K562 (cell line): ENCODE measurements around the gene RPH3AL. TPM values are rescaled to one million over a fixed set of nuclear protein-coding genes. Genes with fewer than 3 reads are reported as not detected.

Source experiments
- ATAC-seq: fragments of 200-7000 bp; cut with Tn5 transposase; 3 replicates; pipeline ENCODE4 v1.9.1; 2020; ENCODE audit warnings: moderate library complexity
- BruUV-seq: library from RNA; stranded (reverse); fragments of 400-500 nt; replicated peaks from 2 replicates; lab custom pipeline; 2021; lab: Mats Ljungman, UMichigan
- CTCF ChIA-PET: fragments of 300-600 bp; formaldehyde crosslinking; extraction: SDS; loops from one replicate; lab custom pipeline; 2021; ENCODE audit warnings: low intra/inter-chr PET ratio; lab: Yijun Ruan, JAX
- POLR2A ChIA-PET: fragments of 300-600, 350-650 bp; sonication (Branson Sonifier 250); formaldehyde crosslinking; extraction: SDS; loops from one replicate; lab custom pipeline; 2021; ENCODE audit warnings: antibody characterized with exemption, inconsistent platforms; lab: Yijun Ruan, JAX
- DNase-seq, 4 experiments: peaks; one replicate each; pipeline versions ENCODE4 v3.0.0 to v3.0.0-alpha.2; 2011 to 2018; ENCODE audit warnings: low spot score in 3 of 4, mixed read lengths in 3 of 4; ENCODE audit errors: extremely low read depth in 1 of 4
- FAIRE-seq: peaks from 2 replicates; lab custom pipeline; 2011; peaks lifted over from hg19 to GRCh38; lab: Jason Lieb, UNC
- H2AFZ ChIP-seq: 2 replicates; pipeline ENCODE4 v1.6.0; 2011; ENCODE audit warnings: low read depth, low read length, control low read depth, inconsistent platforms
- H3K27ac ChIP-seq: fragments of 200-600 bp; 3 replicates; pipeline ENCODE4 v1.8.0; 2011; ENCODE audit warnings: low read depth, mild to moderate bottlenecking, control low read depth, inconsistent platforms, low read length, moderate library complexity, mixed read lengths; ENCODE audit errors: extremely low read depth
- H3K27me3 ChIP-seq, 2 experiments: fragments of 300-600 bp in 1 of 2; 2 replicates in 1 of 2; 3 replicates in 1 of 2; pipeline versions ENCODE4 v1.6.0 to v1.8.0; 2011; ENCODE audit warnings: inconsistent platforms in 2 of 2, low read length in 2 of 2, mild to moderate bottlenecking in 1 of 2, mixed read lengths in 1 of 2, moderate library complexity in 1 of 2; ENCODE audit not compliant: control insufficient read depth in 2 of 2, insufficient read depth in 2 of 2
- H3K36me3 ChIP-seq: fragments of 300-600 bp; 3 replicates; pipeline ENCODE4 v1.8.0; 2011; ENCODE audit warnings: mild to moderate bottlenecking, low read length, inconsistent platforms; ENCODE audit not compliant: control insufficient read depth, insufficient read depth
- H3K4me1 ChIP-seq, 2 experiments: fragments of 200-600 bp in 1 of 2; replicated peaks in 1 of 2; 2 replicates in 1 of 2; 3 replicates in 1 of 2; pipeline versions ENCODE4 v1.5.1 to v1.8.0; 2011; ENCODE audit warnings: inconsistent platforms in 2 of 2, low read length in 2 of 2, mild to moderate bottlenecking in 1 of 2, mixed read lengths in 1 of 2, moderate library complexity in 1 of 2; ENCODE audit not compliant: control insufficient read depth in 2 of 2, insufficient read depth in 2 of 2
- H3K4me2 ChIP-seq: 2 replicates; pipeline ENCODE4 v1.6.1; 2011; ENCODE audit warnings: low read length, control low read depth, inconsistent platforms, mixed read lengths; ENCODE audit not compliant: insufficient read depth
- H3K4me3 ChIP-seq: fragments of 200-600 bp; sonication (generic), shearing (Covaris generic); 2 replicates; pipeline ENCODE4 v1.5.1; 2016; ENCODE audit warnings: control low read depth, inconsistent platforms
- H3K79me2 ChIP-seq: fragments of 200-600 bp; 3 replicates; pipeline ENCODE4 v1.8.0; 2011; ENCODE audit warnings: low read length, inconsistent platforms; ENCODE audit not compliant: control insufficient read depth, insufficient read depth
- H3K9ac ChIP-seq, 2 experiments: 2 replicates each; pipeline versions ENCODE4 v1.6.0 to v1.6.1; 2011; ENCODE audit warnings: low read depth in 2 of 2, low read length in 2 of 2, control low read depth in 1 of 2, inconsistent platforms in 1 of 2, mild to moderate bottlenecking in 1 of 2, mixed read lengths in 1 of 2; ENCODE audit not compliant: insufficient read depth in 1 of 2
- H3K9me1 ChIP-seq: one replicate; pipeline ENCODE4 v1.6.0; 2011; ENCODE audit warnings: inconsistent platforms, mild to moderate bottlenecking, low read length, moderate library complexity; ENCODE audit not compliant: control insufficient read depth, insufficient read depth
- H3K9me3 ChIP-seq: replicated peaks from 2 replicates; pipeline ENCODE4 v1.5.1; 2011; ENCODE audit warnings: low read depth, low read length, inconsistent platforms; ENCODE audit not compliant: control insufficient read depth, insufficient read depth
- H4K20me1 ChIP-seq: replicated peaks from 2 replicates; pipeline ENCODE4 v1.6.1; 2011; ENCODE audit warnings: low read length, inconsistent platforms, mixed read lengths; ENCODE audit not compliant: control insufficient read depth, insufficient read depth
- CXXC5 ChIP-seq: fragments of 250-450 bp; sonication (Bioruptor Pico); IDR thresholded peaks from 2 replicates; pipeline ENCODE4 v1.8.0; 2022; ENCODE audit warnings: inconsistent platforms, mild to moderate bottlenecking, moderate library complexity
- MXI1 ChIP-seq: IDR thresholded peaks from 2 replicates; pipeline ENCODE4 v1.6.1; 2011; ENCODE audit warnings: low read depth, mild to moderate bottlenecking, improper control_type of control experiment, low read length
- NR2C2 ChIP-seq, 2 experiments: fragments of 200-800 bp in 1 of 2; sonication (Bioruptor generic) in 1 of 2; sonication (generic) in 1 of 2; formaldehyde crosslinking in 1 of 2; IDR thresholded peaks; 2 replicates each; pipeline versions ENCODE4 v1.6.1 to v1.8.0; 2016 to 2022; ENCODE audit warnings: mild to moderate bottlenecking in 1 of 2, missing compliant biosample characterization in 1 of 2, missing genetic modification characterization in 1 of 2, missing genetic modification reagents in 1 of 2
- SLC30A9 ChIP-seq: fragments of 250-450 bp; sonication (Bioruptor Pico); IDR thresholded peaks from 2 replicates; pipeline ENCODE4 v1.8.0; 2022; ENCODE audit warnings: mild to moderate bottlenecking, moderate library complexity
- SMARCA5 ChIP-seq: fragments of 450-650 bp; IDR thresholded peaks from 2 replicates; pipeline ENCODE4 v1.6.1; 2016
- SMC3 ChIP-seq: conservative IDR thresholded peaks from 2 replicates; pipeline ENCODE4 v1.6.1; 2011; ENCODE audit warnings: low read depth, low read length, improper control_type of control experiment; ENCODE audit not compliant: insufficient read depth
- YY1 ChIP-seq, 3 experiments: IDR thresholded peaks; 2 replicates each; pipeline ENCODE4 v1.6.1; 2011; ENCODE audit warnings: low read length in 2 of 3, mild to moderate bottlenecking in 2 of 3, moderate library complexity in 2 of 3, borderline replicate concordance in 1 of 3, control low read depth in 1 of 3, low read depth in 1 of 3; ENCODE audit not compliant: insufficient read depth in 3 of 3, insufficient replicate concordance in 2 of 3, control insufficient read depth in 1 of 3, insufficient read length in 1 of 3; ENCODE audit errors: extremely low read depth in 1 of 3
- ZNF282 ChIP-seq: sonication (generic); formaldehyde crosslinking; IDR thresholded peaks from 2 replicates; pipeline ENCODE4 v1.8.1; 2023; ENCODE audit warnings: missing genetic modification reagents
- ZNF384 ChIP-seq: IDR thresholded peaks from 2 replicates; pipeline ENCODE4 v1.6.1; 2012; ENCODE audit warnings: low read depth, low read length, improper control_type of control experiment
- WGBS: fragments of 100-300 bp; shearing (Covaris generic); methylation state at CpG from one replicate; pipeline ENCODE4 v1.1.6; 2016; ENCODE audit warnings: low coverage, mixed read lengths; ENCODE audit not compliant: insufficient coverage; ENCODE audit errors: missing lambda C conversion rate; 5-methylcytosine and 5-hydroxymethylcytosine counted together
- in situ Hi-C: fragments of 300-500 bp; cut with MboI; formaldehyde crosslinking; loops from 4 replicates; pipeline ENCODE4 v1.15.0; 2018; ENCODE audit warnings: inconsistent platforms, mixed read lengths
- intact Hi-C: fragments of 100-400 bp; cut with micrococcal nuclease; formaldehyde crosslinking; loops from 2 replicates; pipeline ENCODE4 v1.14.2; 2022
- polyA plus RNA-seq, 8 experiments: library from polyadenylated mRNA; depleted of rRNA in 4 of 8; stranded (reverse) in 5 of 8; unstranded in 3 of 8; fragments of >200 nt; fragmentation: Nextera tagmentation in 2 of 8; fragmentation: Illumina TruSeq in 1 of 8; extraction: Ambion mirVana in 2 of 8; extraction: Trizol in 1 of 8; gene quantifications; 2 replicates each; pipeline versions ENCODE4 v1.2.1 to v1.2.3, GENCODE V29; 2011 to 2014; ENCODE audit warnings: inconsistent platforms in 1 of 8, missing spikeins in 1 of 8
- total RNA-seq, 7 experiments: library from RNA; depleted of rRNA in 6 of 7; stranded (reverse); fragments of >200 nt in 6 of 7; fragmentation: Illumina TruSeq in 2 of 7; extraction: Trizol in 2 of 7; gene quantifications; 2 replicates each; pipeline versions ENCODE4 v1.2.1 to v1.2.3, GENCODE V29; 2011 to 2021; ENCODE audit warnings: low replicate concordance in 1 of 7

Gene RPH3AL
- total and polyA plus RNA-seq, 9 of the 15 experiments (the other 6 are each of a cell fraction or from before 2014, with no cell fraction given), result 0.18 to 1.7 (median 0.39) TPM

DNA sequence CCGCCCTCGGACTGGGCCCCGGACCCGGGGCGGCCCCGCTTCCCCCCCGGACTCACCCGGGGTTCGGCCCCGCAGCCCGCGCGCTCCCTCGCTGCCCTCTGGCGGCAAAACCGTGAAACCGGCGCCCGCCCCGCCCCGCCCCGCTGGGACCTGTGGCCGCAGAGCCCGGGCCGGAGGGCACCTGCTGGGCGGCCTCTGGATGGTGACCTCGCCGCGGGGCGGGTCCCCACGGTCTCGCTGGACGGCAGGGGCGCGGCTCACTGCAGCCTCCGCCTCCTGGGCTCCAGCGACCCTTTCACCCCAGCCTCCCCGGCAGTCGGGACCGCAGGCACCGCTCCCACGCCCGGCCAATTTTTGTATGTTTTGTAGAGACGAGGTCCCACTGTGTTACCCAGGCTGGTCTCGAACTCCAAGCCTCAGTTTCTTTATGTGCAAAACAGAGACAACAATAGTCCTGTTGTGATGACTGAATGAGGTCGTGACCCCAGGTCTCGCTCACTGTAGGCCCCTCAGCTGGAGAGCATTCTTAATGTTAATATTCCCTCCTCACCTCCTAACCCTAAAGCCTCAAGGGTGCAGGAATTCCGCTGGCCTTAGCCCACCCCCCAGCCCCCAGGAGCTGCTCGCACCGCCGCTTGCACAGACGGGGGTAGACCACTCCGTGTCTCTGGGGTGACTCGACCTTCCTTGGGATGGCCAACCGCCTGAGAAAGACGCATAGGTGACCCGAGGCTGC lies 33.7 kb upstream of the RPH3AL start (continued):
- TF ChIP-seq YY1 (IDR thresholded peaks at IDR 0.05; ENCODE audit: borderline replicate concordance in 1 of 3, control insufficient read depth in 1 of 3, extremely low read depth in 1 of 3, insufficient read depth in 3 of 3, insufficient read length in 1 of 3, insufficient replicate concordance in 2 of 3, low read depth in 1 of 3, low read length in 2 of 3) (peak in 1 of 3 experiments; percentile 7), ZNF384 (no peak), ZNF282 (CRISPR knock-in tag) (no peak), MXI1 (no peak), SMC3 (peak; percentile 48; the same call in 1 of the 2 replicates), SLC30A9 (CRISPR knock-in tag) (no peak), CXXC5 (CRISPR knock-in tag) (0 out of 2 replicates have a peak, but pooled peaks have one; percentile 9), NR2C2 (CRISPR knock-in tag; IDR thresholded peaks at IDR 0.05) (no peak), NR2C2 (tag; IDR thresholded peaks at IDR 0.05) (0 out of 2 replicates have a peak, but pooled peaks have one; percentile 4), SMARCA5 (no peak)

DNA sequence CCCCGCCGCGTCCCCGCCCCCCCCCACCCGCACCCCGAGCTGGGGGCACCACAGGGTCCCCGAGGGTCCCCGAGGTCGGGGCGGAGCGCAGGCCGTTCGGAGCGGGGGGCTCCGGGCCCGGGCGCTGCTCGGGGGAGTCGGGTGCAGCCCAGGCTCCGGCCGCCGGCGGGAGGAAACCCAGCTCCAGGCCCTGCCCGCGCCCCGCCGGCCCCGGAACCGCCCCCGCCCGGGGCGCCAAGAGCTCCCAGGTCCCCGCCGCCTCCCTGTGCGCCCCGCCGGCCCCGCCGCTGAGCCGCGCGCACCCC lies 33.2 kb upstream of the RPH3AL start:
- no peaks in the 10 kb centered on the region for H3K9me3 ChIP-seq
- in situ Hi-C loops, result no loop called here
- H2AFZ ChIP-seq, result no peak overlapping the region
- no peak overlapping the region for H3K27ac ChIP-seq
- no peaks in the 10 kb centered on the region for H3K36me3 ChIP-seq
- intact Hi-C loops, result no loop called here
- DNase-seq, result no peak
- H3K4me3 ChIP-seq, result peak overlapping the region; percentile 38
- FAIRE-seq, result no peak
- peak; percentile 77 for ATAC-seq
- no TSS peak for BruUV-seq
- no peaks in the 10 kb centered on the region for H3K79me2 ChIP-seq
- H3K9me1 ChIP-seq, result no peaks in the 10 kb centered on the region
- no peaks in the 10 kb centered on the region for H4K20me1 ChIP-seq
- WGBS, result no CpG with 5 or more reads among the region's 42 CpGs
- ChIA-PET CTCF (interaction anchor here (0.7 kb wide), 1 partner anchor 241 kb away, joined by 4 read pairs; no protein-coding TSS in a partner anchor), POLR2A (no interaction called here)
- H3K4me2 ChIP-seq, result no peak overlapping the region
- peaks cover 0 to 15% of the 10 kb centered on the region in 2 experiments; a peak in 3 of 5 replicates for H3K4me1 ChIP-seq
- peaks cover 3 to 5% of the 10 kb centered on the region in 2 experiments; a peak in 2 of 5 replicates for H3K27me3 ChIP-seq
- peak overlapping the region in 1 of 2 experiments; percentile 71; a peak in 1 of 4 replicates for H3K9ac ChIP-seq
